Tibial artery (tissue), 4 donors: ENCODE measurements around the gene NR2F2.

ENCODE experiments used
- DNase-seq, 2 donors: peaks; one replicate each; pipeline ENCODE4 v3.0.0-alpha.2; 2019
- H3K27ac ChIP-seq, 2 donors: fragments of 200-600 bp; sonication (generic) in 1 of 2; 1 replicate in 1 of 2; 2 replicates in 1 of 2; pipeline ENCODE4 v1.5.1; 2018 to 2019; ENCODE audit warnings: mild to moderate bottlenecking in 1 of 2
- H3K27me3 ChIP-seq, 2 donors: fragments of 200-600 bp; sonication (generic) in 1 of 2; one replicate each; pipeline versions ENCODE4 v1.5.1 to v1.6.0; 2016 to 2019
- H3K36me3 ChIP-seq, 3 donors: fragments of 200-600 bp; sonication (generic) in 2 of 3; one replicate each; pipeline ENCODE4 v1.5.1; 2016 to 2019; ENCODE audit warnings: mild to moderate bottlenecking in 2 of 3
- H3K4me1 ChIP-seq, 4 donors: fragments of 200-600 bp; sonication (generic) in 2 of 4; 1 replicate in 3 of 4; 2 replicates in 1 of 4; pipeline ENCODE4 v1.5.1; 2016 to 2019
- H3K4me3 ChIP-seq, 2 donors: fragments of 200-600 bp; sonication (generic) in 1 of 2; 1 replicate in 1 of 2; 2 replicates in 1 of 2; pipeline ENCODE4 v1.5.1; 2018 to 2019; ENCODE audit warnings: mild to moderate bottlenecking in 2 of 2
- H3K9me3 ChIP-seq, 3 donors: fragments of 200-600 bp; sonication (generic) in 1 of 3; one replicate each; pipeline ENCODE4 v1.5.1; 2016 to 2019
- intact Hi-C: fragments of 100-400 bp; cut with DNase I; formaldehyde crosslinking; loops from one replicate; pipeline ENCODE4 v1.15.0; 2023; ENCODE audit warnings: low total_unique reads
- TF ChIP-seq, protein P1 (sequence below), 2 experiments: fragments of 200-600 bp in 1 of 2; fragments of 450-650 bp in 1 of 2; IDR thresholded peaks; one replicate each; pipeline ENCODE4 v1.5.1; 2017 to 2019; ENCODE audit warnings: antibody characterized with exemption in 2 of 2, mild to moderate bottlenecking in 1 of 2, moderate library complexity in 1 of 2

The NR2F2 gene

GRCh38 chr15:96381463-96381862 lies 51.0 kb downstream of the NR2F2 start:
- TF ChIP-seq, protein P1, sequence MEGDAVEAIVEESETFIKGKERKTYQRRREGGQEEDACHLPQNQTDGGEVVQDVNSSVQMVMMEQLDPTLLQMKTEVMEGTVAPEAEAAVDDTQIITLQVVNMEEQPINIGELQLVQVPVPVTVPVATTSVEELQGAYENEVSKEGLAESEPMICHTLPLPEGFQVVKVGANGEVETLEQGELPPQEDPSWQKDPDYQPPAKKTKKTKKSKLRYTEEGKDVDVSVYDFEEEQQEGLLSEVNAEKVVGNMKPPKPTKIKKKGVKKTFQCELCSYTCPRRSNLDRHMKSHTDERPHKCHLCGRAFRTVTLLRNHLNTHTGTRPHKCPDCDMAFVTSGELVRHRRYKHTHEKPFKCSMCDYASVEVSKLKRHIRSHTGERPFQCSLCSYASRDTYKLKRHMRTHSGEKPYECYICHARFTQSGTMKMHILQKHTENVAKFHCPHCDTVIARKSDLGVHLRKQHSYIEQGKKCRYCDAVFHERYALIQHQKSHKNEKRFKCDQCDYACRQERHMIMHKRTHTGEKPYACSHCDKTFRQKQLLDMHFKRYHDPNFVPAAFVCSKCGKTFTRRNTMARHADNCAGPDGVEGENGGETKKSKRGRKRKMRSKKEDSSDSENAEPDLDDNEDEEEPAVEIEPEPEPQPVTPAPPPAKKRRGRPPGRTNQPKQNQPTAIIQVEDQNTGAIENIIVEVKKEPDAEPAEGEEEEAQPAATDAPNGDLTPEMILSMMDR (IDR thresholded peaks at IDR 0.05): no peak
- peaks cover 0 to 13% (median 0%) of the 10 kb centered on the region in 3 donors for H3K9me3 ChIP-seq
- no peak overlapping the region for H3K27ac ChIP-seq
- no peak overlapping the region for H3K4me3 ChIP-seq
- DNase-seq: no peak
- no peaks in the 10 kb centered on the region for H3K4me1 ChIP-seq
- peaks cover 0 to 5% (median 0%) of the 10 kb centered on the region in 3 donors for H3K36me3 ChIP-seq
- H3K27me3 ChIP-seq: no peaks in the 10 kb centered on the region
- intact Hi-C loops: no loop called here

GRCh38 chr15:96385195-96385594 lies 54.7 kb downstream of the NR2F2 start:
- no peak for DNase-seq
- peaks cover 0 to 13% (median 0%) of the 10 kb centered on the region in 3 donors for H3K9me3 ChIP-seq
- H3K4me3 ChIP-seq: no peak overlapping the region
- H3K36me3 ChIP-seq: peaks cover 0 to 5% (median 0%) of the 10 kb centered on the region in 3 donors
- H3K27ac ChIP-seq: no peak overlapping the region
- no peaks in the 10 kb centered on the region for H3K4me1 ChIP-seq
- intact Hi-C loops: no loop called here
- TF ChIP-seq, protein P1 (IDR thresholded peaks at IDR 0.05): no peak
- H3K27me3 ChIP-seq: no peaks in the 10 kb centered on the region

GRCh38 chr15:96388673-96389072 lies 58.2 kb downstream of the NR2F2 start:
- Histone ChIP-seq H3K27me3 (no peaks in the 10 kb centered on the region), H3K9me3 (peaks cover 0 to 13% (median 0%) of the 10 kb centered on the region in 3 donors), H3K4me1 (peaks cover 0 to 12% (median 0%) of the 10 kb centered on the region in 4 donors), H3K36me3 (peaks cover 0 to 5% (median 0%) of the 10 kb centered on the region in 3 donors), H3K27ac (no peak overlapping the region), H3K4me3 (no peak overlapping the region)
- TF ChIP-seq, protein P1 (IDR thresholded peaks at IDR 0.05): no peak
- no peak for DNase-seq
- intact Hi-C loops: no loop called here
